MM.1S (cell line): Measurements from ENCODE around the gene ABCA2.

Experiments used
- CTCF ChIP-seq: fragments of 300-600 bp; sonication (generic); IDR thresholded peaks from 2 replicates; pipeline ENCODE4 v1.5.1; 2016; ENCODE audit warnings: antibody characterized with exemption, low read length, mixed read lengths
- EZH2 ChIP-seq: fragments of 300-600 bp; sonication (generic); optimal IDR thresholded peaks from 2 replicates; pipeline ENCODE3; 2017; ENCODE audit warnings: low read depth, mild to moderate bottlenecking, antibody characterized with exemption, low read length, mixed read lengths

- no peak for TF ChIP-seq CTCF
- no peak for TF ChIP-seq EZH2
These were observed 15.9 kb downstream of the ABCA2 start for GRCh38 chr9:137011907-137012675.
